ENCODE data around the gene ARHGAP5. TPM values are rescaled to one million over a fixed set of nuclear protein-coding genes. Genes with fewer than 3 reads are reported as not detected.

ARHGAP5 gene
- total RNA-seq, 6 experiments from 2014 or later: 32.0 to 60.5 (median 50.1) TPM

- H3K36me3 ChIP-seq: no peaks in the 10 kb centered on the region
- intact Hi-C loops (cut with DNase I): no loop called here
- no peaks in the 10 kb centered on the region for H3K27me3 ChIP-seq
- TF ChIP-seq CTCF (IDR thresholded peaks at IDR 0.05): no peak
- no peak for TF ChIP-seq POLR2A (IDR thresholded peaks at IDR 0.05)
- no peak overlapping the region for H3K27ac ChIP-seq
- H3K9me3 ChIP-seq: no peaks in the 10 kb centered on the region
- DNase-seq: no peak
- ATAC-seq: no peak
- no peak overlapping the region for H3K4me3 ChIP-seq
- 50% methylated on average over 1 of the region's 3 CpGs for WGBS (ENCODE audit: insufficient coverage, low coverage, low lambda C conversion rate, missing lambda C conversion rate)
- H3K4me1 ChIP-seq: no peaks in the 10 kb centered on the region
Observed at GRCh38 chr14:32167907-32168306, 90.8 kb downstream of the ARHGAP5 start.

- TF ChIP-seq POLR2A (IDR thresholded peaks at IDR 0.05) (no peak), CTCF (IDR thresholded peaks at IDR 0.05) (no peak)
- H3K9me3 ChIP-seq: no peaks in the 10 kb centered on the region
- no peak for DNase-seq
- ATAC-seq: no peak
- H3K27me3 ChIP-seq: no peaks in the 10 kb centered on the region
- intact Hi-C loops (cut with DNase I): no loop called here
- H3K36me3 ChIP-seq: no peaks in the 10 kb centered on the region
- H3K4me3 ChIP-seq: no peak overlapping the region
- no peaks in the 10 kb centered on the region for H3K4me1 ChIP-seq
- no peak overlapping the region for H3K27ac ChIP-seq
- WGBS (ENCODE audit: insufficient coverage, low coverage, low lambda C conversion rate, missing lambda C conversion rate): 61% methylated on average over 3 of the region's 3 CpGs
Observed at GRCh38 chr14:32169191-32169590, 92.1 kb downstream of the ARHGAP5 start.

- intact Hi-C loops (cut with DNase I): no loop called here
- no peak for ATAC-seq
- H3K4me3 ChIP-seq: no peak overlapping the region
- no peaks in the 10 kb centered on the region for H3K27me3 ChIP-seq
- H3K4me1 ChIP-seq: no peaks in the 10 kb centered on the region
- TF ChIP-seq CTCF (IDR thresholded peaks at IDR 0.05) (no peak), POLR2A (IDR thresholded peaks at IDR 0.05) (no peak)
- H3K9me3 ChIP-seq: no peaks in the 10 kb centered on the region
- DNase-seq: no peak
- H3K36me3 ChIP-seq: no peaks in the 10 kb centered on the region
- 82% methylated on average over 5 of the region's 5 CpGs for WGBS (ENCODE audit: insufficient coverage, low coverage, low lambda C conversion rate, missing lambda C conversion rate)
- no peak overlapping the region for H3K27ac ChIP-seq
Observed at GRCh38 chr14:32171469-32171868, 94.4 kb downstream of the ARHGAP5 start.

GRCh38 chr14:32183151-32184058 lies 106.3 kb downstream of the ARHGAP5 start:
- Histone ChIP-seq H3K27ac (no peak overlapping the region), H3K9me3 (no peaks in the 10 kb centered on the region), H3K4me3 (no peak overlapping the region), H3K4me1 (no peaks in the 10 kb centered on the region), H3K27me3 (no peaks in the 10 kb centered on the region), H3K36me3 (no peaks in the 10 kb centered on the region)
- DNase-seq (no peak), ATAC-seq (no peak)
- intact Hi-C loops (cut with DNase I): no loop called here
- TF ChIP-seq CTCF (IDR thresholded peaks at IDR 0.05): no peak
- no peak for TF ChIP-seq POLR2A (IDR thresholded peaks at IDR 0.05)
- 40% methylated on average over 2 of the region's 2 CpGs for WGBS (ENCODE audit: insufficient coverage, low coverage, low lambda C conversion rate, missing lambda C conversion rate)
